ENCODE measurements around the gene AGXT.

Gene AGXT

GRCh38 chr2:240886678-240887609, 18.3 kb downstream of the AGXT start:
- DNase-seq, result no peak

GRCh38 chr2:240887631-240888030, 19.0 kb downstream of the AGXT start:
- DNase-seq, result no peak

- DNase-seq, result no peak
These were observed 19.7 kb downstream of the AGXT start for GRCh38 chr2:240888130-240888889.

GRCh38 chr2:240888890-240889573, 20.4 kb downstream of the AGXT start:
- no peak for DNase-seq

GRCh38 chr2:240889601-240890560, 21.3 kb downstream of the AGXT start:
- no peak for DNase-seq

- no peak for DNase-seq
These were observed 22.1 kb downstream of the AGXT start for GRCh38 chr2:240890691-240891090.

GRCh38 chr2:240891492-240892340, 23.1 kb downstream of the AGXT start:
- no peak for DNase-seq

GRCh38 chr2:240892356-240892755, 23.7 kb downstream of the AGXT start:
- no peak for DNase-seq

- DNase-seq, result no peak
These were observed 24.3 kb downstream of the AGXT start for GRCh38 chr2:240892925-240893324.

GRCh38 chr2:240893363-240893844, 24.8 kb downstream of the AGXT start:
- no peak for DNase-seq

- no peak for DNase-seq
These were observed 25.4 kb downstream of the AGXT start for GRCh38 chr2:240894006-240894405.

GRCh38 chr2:240894836-240895558, 26.4 kb downstream of the AGXT start:
- no peak for DNase-seq

- no peak for DNase-seq
These were observed 27.2 kb downstream of the AGXT start, which contains the start of gene MAB21L4 for GRCh38 chr2:240895656-240896388. Gene MAB21L4, minus strand, starts transcription at chr2:240896156. Its CDS starts 159 bp downstream, at chr2:240895997.

- no peak for DNase-seq
These were observed 27.8 kb downstream of the AGXT start for GRCh38 chr2:240896394-240896793.

- DNase-seq, result no peak
These were observed 28.5 kb downstream of the AGXT start for GRCh38 chr2:240896871-240897692.

GRCh38 chr2:240898108-240898730, 29.6 kb downstream of the AGXT start:
- no peak for DNase-seq

- DNase-seq, result no peak
These were observed 30.3 kb downstream of the AGXT start for GRCh38 chr2:240898731-240899467.
